Measurements from ENCODE around the gene RAB19.

GRCh38 chr7:140375323-140375722 is 28.5 kb upstream of the RAB19 start:
- TF ChIP-seq ZNF747 (tag by site-specific recombination; IDR thresholded peaks at IDR 0.05): no peak
- no peak for TF ChIP-seq ZNF311 (tag by site-specific recombination; IDR thresholded peaks at IDR 0.05; ENCODE audit: borderline replicate concordance)
- TF ChIP-seq, protein P1, sequence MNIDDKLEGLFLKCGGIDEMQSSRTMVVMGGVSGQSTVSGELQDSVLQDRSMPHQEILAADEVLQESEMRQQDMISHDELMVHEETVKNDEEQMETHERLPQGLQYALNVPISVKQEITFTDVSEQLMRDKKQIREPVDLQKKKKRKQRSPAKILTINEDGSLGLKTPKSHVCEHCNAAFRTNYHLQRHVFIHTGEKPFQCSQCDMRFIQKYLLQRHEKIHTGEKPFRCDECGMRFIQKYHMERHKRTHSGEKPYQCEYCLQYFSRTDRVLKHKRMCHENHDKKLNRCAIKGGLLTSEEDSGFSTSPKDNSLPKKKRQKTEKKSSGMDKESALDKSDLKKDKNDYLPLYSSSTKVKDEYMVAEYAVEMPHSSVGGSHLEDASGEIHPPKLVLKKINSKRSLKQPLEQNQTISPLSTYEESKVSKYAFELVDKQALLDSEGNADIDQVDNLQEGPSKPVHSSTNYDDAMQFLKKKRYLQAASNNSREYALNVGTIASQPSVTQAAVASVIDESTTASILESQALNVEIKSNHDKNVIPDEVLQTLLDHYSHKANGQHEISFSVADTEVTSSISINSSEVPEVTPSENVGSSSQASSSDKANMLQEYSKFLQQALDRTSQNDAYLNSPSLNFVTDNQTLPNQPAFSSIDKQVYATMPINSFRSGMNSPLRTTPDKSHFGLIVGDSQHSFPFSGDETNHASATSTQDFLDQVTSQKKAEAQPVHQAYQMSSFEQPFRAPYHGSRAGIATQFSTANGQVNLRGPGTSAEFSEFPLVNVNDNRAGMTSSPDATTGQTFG (tag by site-specific recombination; IDR thresholded peaks at IDR 0.05; ENCODE audit: borderline replicate concordance): no peak

All from HEK293 (cell line).